ENCODE data around the gene PRAMEF8. TPM values are rescaled to one million over a fixed set of nuclear protein-coding genes. Genes with fewer than 3 reads are reported as not detected.
"Not testable (repeated sequence)": the region's sequence is repeated elsewhere in the genome, so short reads cannot be mapped to it uniquely, and the experiment has no call there.

PRAMEF8 gene
- total RNA-seq, 8 experiments from 2014 or later = 0.20 to 0.71 (median 0.33) TPM; not detected in 5

- ATAC-seq (replicated peaks in 6 of 8); H3K4me1 ChIP-seq (replicated peaks in 1 of 2); H3K27ac ChIP-seq; H3K4me3 ChIP-seq; in situ Hi-C loops (cut with MboI; ENCODE audit: low pct_unique_long_range_greater_than_20kb in 2 of 9, low sequenced_read_pairs in 9 of 9, unreplicated experiment in 9 of 9): not testable (repeated sequence)
- 7 to 41% (median 15%) methylated on average over 2 to 5 of the region's 5 CpGs; no CpG with 5 or more reads in 2 of the 10 experiments for WGBS, 10 experiments
Observed at GRCh38 chr1:13245841-13246553, 38.9 kb downstream of the PRAMEF8 start.

GRCh38 chr1:13243536-13244263, 41.2 kb downstream of the PRAMEF8 start:
- H3K27ac ChIP-seq; H3K4me1 ChIP-seq (replicated peaks in 1 of 2); H3K4me3 ChIP-seq; ATAC-seq (replicated peaks in 6 of 8); in situ Hi-C loops (cut with MboI; ENCODE audit: low pct_unique_long_range_greater_than_20kb in 2 of 9, low sequenced_read_pairs in 9 of 9, unreplicated experiment in 9 of 9): not testable (repeated sequence)
- 26 to 80% (median 42%) methylated on average over 1 to 9 of the region's 9 CpGs for WGBS, 10 experiments

- H3K27ac ChIP-seq; H3K4me1 ChIP-seq (replicated peaks in 1 of 2); H3K4me3 ChIP-seq; in situ Hi-C loops (cut with MboI; ENCODE audit: low pct_unique_long_range_greater_than_20kb in 2 of 9, low sequenced_read_pairs in 9 of 9, unreplicated experiment in 9 of 9); ATAC-seq (replicated peaks in 6 of 8): not testable (repeated sequence)
- WGBS, 10 experiments = 35 to 86% (median 64%) methylated on average over 3 to 4 of the region's 4 CpGs
Observed at GRCh38 chr1:13239633-13240032, 45.3 kb downstream of the PRAMEF8 start.

GRCh38 chr1:13237572-13237971, 47.4 kb downstream of the PRAMEF8 start:
- H3K27ac ChIP-seq; H3K4me3 ChIP-seq; in situ Hi-C loops (cut with MboI; ENCODE audit: low pct_unique_long_range_greater_than_20kb in 2 of 9, low sequenced_read_pairs in 9 of 9, unreplicated experiment in 9 of 9); H3K4me1 ChIP-seq (replicated peaks in 1 of 2); ATAC-seq (replicated peaks in 6 of 8): not testable (repeated sequence)
- WGBS, 10 experiments = 14 to 59% (median 32%) methylated on average over 2 to 4 of the region's 4 CpGs; no CpG with 5 or more reads in 2 of the 10 experiments

- in situ Hi-C loops (cut with MboI; ENCODE audit: low pct_unique_long_range_greater_than_20kb in 2 of 9, low sequenced_read_pairs in 9 of 9, unreplicated experiment in 9 of 9); H3K4me3 ChIP-seq; H3K4me1 ChIP-seq (replicated peaks in 1 of 2); ATAC-seq (replicated peaks in 6 of 8); H3K27ac ChIP-seq: not testable (repeated sequence)
- 0 to 80% (median 15%) methylated on average over 1 of the region's 1 CpG; no CpG with 5 or more reads in 4 of the 10 experiments for WGBS, 10 experiments
Observed at GRCh38 chr1:13234057-13234456, 50.9 kb downstream of the PRAMEF8 start.

- in situ Hi-C loops (cut with MboI; ENCODE audit: low pct_unique_long_range_greater_than_20kb in 2 of 9, low sequenced_read_pairs in 9 of 9, unreplicated experiment in 9 of 9); H3K27ac ChIP-seq; ATAC-seq (replicated peaks in 6 of 8); H3K4me1 ChIP-seq (replicated peaks in 1 of 2); H3K4me3 ChIP-seq: not testable (repeated sequence)
- WGBS, 10 experiments = 0 to 17% (median 0%) methylated on average over 1 to 2 of the region's 2 CpGs; no CpG with 5 or more reads in 7 of the 10 experiments
Observed at GRCh38 chr1:13232056-13232455, 52.9 kb downstream of the PRAMEF8 start.

Other genes starting within 250 kb of the PRAMEF8 start
- under 1 TPM in 2 of 8 experiments, not detected in 6; 0.14 to 0.19 TPM for gene PRAMEF27, start 228.6 kb downstream of the PRAMEF8 start, total RNA-seq
- gene HNRNPCL3, start 224.4 kb downstream of the PRAMEF8 start, total RNA-seq = under 1 TPM in 2 of 8 experiments, not detected in 6; 0.32 to 0.71 TPM
- under 1 TPM in 1 of 8 experiments, not detected in 7; 0.13 TPM for gene PRAMEF25, start 214.4 kb downstream of the PRAMEF8 start, total RNA-seq
- under 1 TPM in 3 of 8 experiments, not detected in 5; 0.18 to 0.38 (median 0.25) TPM for gene HNRNPCL2, start 168.3 kb downstream of the PRAMEF8 start, total RNA-seq
- under 1 TPM in 1 of 8 experiments, not detected in 7; 1.00 TPM for gene PRAMEF26, start 129.1 kb downstream of the PRAMEF8 start, total RNA-seq
- gene HNRNPCL4, start 119.5 kb downstream of the PRAMEF8 start, total RNA-seq = under 1 TPM in 1 of 8 experiments, not detected in 7; 0.42 TPM
- under 1 TPM in 4 of 8 experiments, not detected in 4; 0.05 to 0.47 (median 0.13) TPM for gene PRAMEF9, start 113.3 kb downstream of the PRAMEF8 start, total RNA-seq
- under 1 TPM in 2 of 8 experiments, not detected in 6; 0.25 to 0.62 TPM for gene PRAMEF13, start 83.7 kb downstream of the PRAMEF8 start, total RNA-seq
- under 1 TPM in 2 of 8 experiments, not detected in 6; 0.21 to 0.90 TPM for gene PRAMEF18, start 59.0 kb downstream of the PRAMEF8 start, total RNA-seq
- not detected for gene PRAMEF5, start 30.9 kb downstream of the PRAMEF8 start, total RNA-seq
- gene PRAMEF33, start 18.4 kb upstream of the PRAMEF8 start, total RNA-seq = under 1 TPM in 1 of 8 experiments, not detected in 7; 0.13 TPM
- gene PRAMEF15, start 30.4 kb upstream of the PRAMEF8 start, total RNA-seq = under 1 TPM in 2 of 8 experiments, not detected in 6; 0.13 to 0.19 TPM
- 1 to 10 TPM in 1 of 8 experiments, under 1 TPM in 1, not detected in 6; 0.33 to 1.0 TPM for gene PRAMEF14, start 62.0 kb upstream of the PRAMEF8 start, total RNA-seq
- under 1 TPM in 3 of 8 experiments, not detected in 5; 0.13 to 0.20 (median 0.19) TPM for gene PRAMEF19, start 86.8 kb upstream of the PRAMEF8 start, total RNA-seq
- gene PRAMEF17, start 104.5 kb upstream of the PRAMEF8 start, total RNA-seq = under 1 TPM in 3 of 8 experiments, not detected in 5; 0.18 to 0.38 (median 0.20) TPM
- gene PRAMEF20, start 125.3 kb upstream of the PRAMEF8 start, total RNA-seq = under 1 TPM in 2 of 8 experiments, not detected in 6; 0.13 to 0.47 TPM
- under 1 TPM in 5 of 8 experiments, not detected in 3; 0.05 to 1.00 (median 0.17) TPM for gene LRRC38, start 228.9 kb upstream of the PRAMEF8 start, total RNA-seq